HG02678 (cell line): ENCODE measurements around the gene CHRNA4.
"Not testable (repeated sequence)": the region's sequence is repeated elsewhere in the genome, so short reads cannot be mapped to it uniquely, and the experiment has no call there.

ENCODE experiments used
- ATAC-seq: cut with Tn5 transposase; IDR thresholded peaks from one replicate; pipeline ENCODE4 v1.9.1; 2021; ENCODE audit warnings: mild to moderate bottlenecking, moderate library complexity; ENCODE audit not compliant: unreplicated experiment

Gene CHRNA4

DNA sequence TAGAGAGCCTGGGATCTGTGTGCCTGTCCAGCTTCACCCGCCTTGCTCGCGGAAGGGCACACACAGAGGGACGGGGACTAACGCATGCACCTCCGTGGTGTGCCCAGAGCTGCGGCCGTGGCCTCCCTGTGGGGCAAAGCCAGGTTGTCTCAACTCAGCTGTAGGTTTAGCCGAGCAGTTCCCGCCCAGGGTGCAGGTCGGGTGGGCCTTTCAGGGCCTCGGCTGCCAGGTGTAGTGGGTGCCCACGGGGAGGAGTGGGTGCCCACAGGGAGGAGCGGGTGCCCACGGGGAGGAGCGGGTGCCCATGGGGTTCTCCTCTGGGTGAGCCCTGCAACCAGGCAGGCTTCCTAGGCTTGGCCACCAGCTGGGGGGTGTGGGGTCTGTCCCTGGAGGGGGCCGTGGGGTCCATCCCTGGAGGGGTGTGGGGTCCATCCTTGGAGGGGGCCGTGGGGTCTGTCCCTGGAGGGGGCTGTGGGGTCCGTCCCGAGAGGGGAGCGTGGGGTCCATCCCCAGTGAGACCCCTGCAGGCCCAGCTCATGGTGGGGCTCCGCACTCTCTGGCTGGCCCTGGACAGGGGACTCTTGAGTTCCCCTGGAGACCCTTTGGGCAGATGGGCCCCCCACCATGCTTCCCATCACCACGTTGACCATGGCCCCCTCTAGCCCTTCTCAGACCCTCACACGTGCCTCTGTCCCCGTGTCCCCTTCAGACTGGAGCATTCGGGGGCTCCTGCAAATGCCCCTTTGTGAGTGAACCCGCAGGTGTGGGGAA lies 37.8 kb upstream of the CHRNA4 start:
- no peak for ATAC-seq

GRCh38 chr20:63397946-63398450 lies 36.8 kb upstream of the CHRNA4 start:
- ATAC-seq: no peak

DNA sequence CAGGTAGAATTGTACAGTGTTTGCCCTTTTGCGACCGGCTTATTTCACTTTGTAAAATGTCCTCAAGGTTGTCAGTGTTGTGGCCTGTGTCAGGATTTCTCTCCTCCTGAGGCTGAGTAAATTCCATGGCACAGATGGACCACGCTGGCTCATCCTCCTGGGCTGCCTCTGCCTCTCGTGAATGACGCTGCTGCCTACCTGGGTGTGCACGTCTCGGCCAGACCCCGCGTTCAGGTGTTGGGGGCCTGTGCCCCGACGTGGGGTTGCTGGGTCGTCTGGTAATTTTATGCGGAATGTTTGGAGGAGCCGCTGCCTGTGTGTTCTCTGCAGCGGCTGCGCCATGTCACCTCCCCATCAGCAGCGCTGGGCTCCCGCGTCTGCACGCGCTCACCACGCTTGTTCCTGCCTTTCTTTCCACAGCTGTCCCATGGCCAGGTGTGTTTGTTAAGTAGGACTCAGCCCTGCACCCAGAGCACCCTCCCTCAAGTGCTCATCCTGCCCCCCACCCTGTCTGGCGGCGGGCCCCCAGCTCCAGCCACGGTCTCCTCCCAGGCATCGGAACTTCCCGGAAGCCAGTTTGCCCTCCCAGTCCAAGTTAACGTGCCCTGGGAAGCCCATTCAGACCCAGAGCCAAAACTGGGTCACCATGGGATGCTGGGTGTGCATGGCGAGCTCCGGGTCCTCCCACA lies 36.1 kb upstream of the CHRNA4 start:
- ATAC-seq: no peak

DNA sequence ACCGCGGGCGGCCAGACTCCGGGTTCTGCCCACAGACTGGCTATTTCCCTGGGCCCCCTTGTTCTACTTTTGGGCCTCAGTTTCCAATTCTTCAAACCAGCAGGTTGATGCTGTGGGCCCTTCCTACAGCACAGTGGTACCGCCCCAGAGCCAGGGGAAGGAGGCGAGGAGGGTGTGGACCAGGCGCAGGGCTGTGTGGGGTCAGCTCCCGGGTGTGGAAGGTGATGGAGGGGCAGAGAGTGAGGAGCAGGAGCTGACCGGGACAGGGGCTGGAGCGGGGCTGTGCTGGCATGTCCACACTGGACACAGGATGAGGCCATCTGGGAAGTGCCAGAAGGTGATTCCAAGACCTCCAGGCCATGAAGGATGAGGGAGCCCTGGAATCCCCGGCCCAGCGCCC lies 35.2 kb upstream of the CHRNA4 start:
- no peak for ATAC-seq

- no peak for ATAC-seq
Observed at GRCh38 chr20:63395723-63396122, 34.6 kb upstream of the CHRNA4 start.

- ATAC-seq: no peak
Observed at GRCh38 chr20:63394920-63395455, 33.8 kb upstream of the CHRNA4 start.

DNA sequence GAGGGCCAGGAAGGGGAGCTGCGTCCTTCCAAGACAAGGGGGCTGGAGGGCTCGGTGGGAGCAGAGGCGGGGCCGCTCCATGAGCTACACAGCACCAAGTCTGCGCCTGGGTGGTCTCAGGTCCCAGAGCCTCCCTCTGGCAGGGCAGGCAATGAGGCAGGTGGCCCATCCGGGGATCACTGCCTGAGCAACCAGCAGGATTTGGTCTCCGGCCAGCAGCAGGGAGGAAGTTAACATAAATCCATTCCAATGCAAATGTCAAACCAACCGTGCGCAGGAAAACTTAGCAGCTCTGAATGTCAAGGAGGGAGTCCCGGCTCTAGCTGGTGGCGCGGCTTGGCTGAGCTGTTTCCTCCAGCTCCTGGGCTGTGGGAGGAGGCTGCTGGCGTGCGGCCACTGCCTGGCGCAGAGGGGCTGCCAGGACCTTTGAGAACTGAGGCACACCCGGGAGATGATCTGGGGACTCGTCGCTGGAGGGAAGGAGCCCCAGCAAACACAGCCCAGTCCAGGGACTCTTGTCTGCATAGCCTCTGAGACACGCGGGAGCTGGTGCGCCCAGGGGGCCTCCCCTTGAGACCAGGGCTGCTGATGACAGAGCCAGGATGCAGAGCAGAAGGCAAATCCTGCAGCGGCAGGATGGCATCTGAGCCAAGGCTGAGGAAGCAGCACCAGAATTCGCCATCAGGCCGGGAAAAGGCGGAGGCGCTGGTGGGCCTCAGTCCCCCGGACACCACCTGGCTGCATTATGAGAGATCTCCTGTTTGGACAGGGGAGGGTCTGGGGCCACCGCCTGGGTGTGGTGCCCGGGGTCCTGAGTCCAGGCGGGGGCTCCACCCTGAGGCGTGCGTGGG lies 33.1 kb upstream of the CHRNA4 start:
- ATAC-seq: no peak

GRCh38 chr20:63393566-63393965 lies 32.4 kb upstream of the CHRNA4 start:
- no peak for ATAC-seq

- ATAC-seq: no peak
Observed at GRCh38 chr20:63392465-63393365, 31.6 kb upstream of the CHRNA4 start.

DNA sequence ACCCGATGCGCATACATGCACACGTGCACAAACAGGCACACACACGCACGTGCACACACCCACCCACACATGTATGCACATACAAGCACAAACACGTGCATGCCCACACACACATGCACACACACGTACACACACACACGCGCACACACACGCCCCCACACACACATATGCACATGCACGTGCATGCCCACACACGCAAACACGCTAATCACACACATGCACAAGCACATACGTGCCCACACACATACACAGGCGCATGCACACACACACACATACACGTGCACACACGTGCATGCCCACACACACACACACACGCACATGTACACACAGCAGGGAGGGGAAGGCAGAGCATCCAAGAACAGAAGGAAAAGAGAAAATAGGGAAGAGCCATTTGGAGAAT lies 26.8 kb upstream of the CHRNA4 start:
- no peak for ATAC-seq

- ATAC-seq: no peak
Observed at GRCh38 chr20:63387393-63387792, 26.2 kb upstream of the CHRNA4 start.

- ATAC-seq: no peak
Observed at GRCh38 chr20:63386491-63386890, 25.3 kb upstream of the CHRNA4 start.

DNA sequence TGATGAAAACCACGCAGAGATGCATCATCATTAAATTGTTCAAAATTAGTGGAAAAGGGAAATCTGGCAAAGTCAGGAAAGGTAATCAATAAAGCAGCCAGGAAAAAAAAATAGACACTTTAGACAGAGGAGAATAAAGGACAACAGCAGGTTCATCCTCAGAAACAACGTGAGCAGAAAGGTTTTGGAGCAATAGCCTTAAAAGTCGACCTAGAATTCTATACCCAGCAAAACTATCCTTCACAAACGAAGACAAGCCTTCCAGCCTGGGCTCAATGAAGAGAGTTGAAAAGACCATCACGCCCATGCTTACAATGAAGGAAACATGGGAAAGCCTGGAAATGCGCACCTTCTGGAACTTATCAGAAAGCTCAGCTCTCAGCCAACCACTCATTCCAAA lies 24.7 kb upstream of the CHRNA4 start:
- ATAC-seq: no peak

DNA sequence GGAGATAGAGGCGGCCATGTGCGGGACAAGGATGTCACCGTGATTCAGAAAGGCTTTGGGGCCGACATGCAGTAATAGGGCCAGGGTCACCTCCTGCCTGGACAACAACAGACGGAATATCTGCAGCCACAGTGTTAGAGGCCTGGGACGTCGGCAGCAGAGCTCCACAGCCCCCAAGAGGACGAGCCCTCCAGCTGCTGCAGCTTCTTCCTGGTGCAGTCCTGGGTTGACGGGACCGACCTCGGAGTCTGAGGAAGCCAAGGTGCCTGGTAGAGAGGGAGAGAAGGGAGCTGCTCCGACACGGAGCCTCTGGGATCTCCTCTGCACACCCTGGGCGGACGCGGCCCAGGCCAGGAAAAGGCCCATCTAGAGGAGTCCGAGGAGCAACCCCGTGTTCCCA lies 23.2 kb upstream of the CHRNA4 start:
- no peak for ATAC-seq

- ATAC-seq: no peak
Observed at GRCh38 chr20:63383556-63383955, 22.4 kb upstream of the CHRNA4 start.

DNA sequence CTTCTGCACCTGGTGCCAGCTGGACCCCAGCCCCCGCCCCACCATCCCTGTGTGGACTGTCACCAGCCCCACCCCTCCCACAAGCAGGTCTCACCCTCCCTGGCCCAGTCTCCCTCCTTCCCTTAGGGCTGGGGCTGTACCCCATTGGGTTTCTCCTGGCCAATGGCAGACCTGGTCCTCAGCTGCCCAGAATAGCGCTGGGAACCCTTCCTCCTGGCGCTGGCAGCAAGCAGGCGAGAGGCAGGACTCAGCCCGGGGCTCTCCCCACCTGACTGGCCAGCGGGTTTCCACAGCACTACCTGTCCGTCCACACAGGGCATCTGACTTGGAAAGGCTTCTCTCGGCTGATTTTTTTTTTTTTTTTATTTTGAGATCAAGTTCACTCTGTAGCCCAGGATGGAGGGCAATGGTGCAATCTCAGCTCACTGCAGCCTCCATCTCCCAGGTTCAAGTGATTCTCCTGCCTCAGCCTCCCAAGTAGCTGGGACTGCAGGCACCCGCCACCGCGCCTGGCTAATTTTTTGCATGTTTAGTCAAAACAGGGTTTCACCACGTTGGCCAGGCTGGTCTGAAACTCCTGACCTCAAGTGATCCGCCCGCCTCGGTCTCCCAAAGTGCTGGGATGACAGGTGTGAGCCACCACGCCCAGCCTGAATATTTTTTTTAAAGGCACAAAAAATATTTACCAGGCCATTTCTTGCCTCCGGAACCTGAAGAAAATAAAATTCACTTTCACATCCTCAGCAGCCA lies 21.6 kb upstream of the CHRNA4 start:
- ATAC-seq: no peak

DNA sequence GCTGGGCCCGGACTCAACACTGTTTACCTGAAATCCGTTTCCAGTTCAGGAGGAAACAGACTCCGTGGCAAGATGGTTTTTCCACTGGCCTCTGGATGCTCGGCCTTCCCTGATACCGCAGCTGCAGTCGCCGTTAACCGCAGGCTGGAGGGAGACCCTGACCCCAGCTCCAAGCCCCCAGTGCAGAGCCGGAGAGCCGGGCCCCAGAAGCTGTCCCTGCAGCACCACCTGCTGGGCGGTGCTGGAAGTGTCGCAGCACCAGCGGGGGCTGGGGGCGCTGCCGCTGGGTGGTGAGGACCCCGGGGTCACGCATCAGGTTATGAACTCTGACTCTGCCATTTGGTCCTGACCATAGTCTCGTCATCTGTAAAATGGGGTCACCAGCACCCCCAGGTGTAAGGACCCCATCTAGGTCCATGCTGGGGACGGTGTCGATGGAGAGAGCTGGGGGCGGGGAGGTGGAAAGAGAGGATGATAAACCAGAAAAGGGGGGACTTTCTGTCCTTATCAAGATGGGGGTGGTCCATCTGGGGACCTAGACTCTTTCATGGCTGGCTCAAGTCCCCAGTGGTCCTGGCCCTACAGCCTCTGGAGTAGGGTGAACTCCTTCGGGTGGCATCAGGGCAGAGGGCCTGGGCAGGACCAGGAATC lies 20.8 kb upstream of the CHRNA4 start:
- no peak for ATAC-seq

GRCh38 chr20:63380346-63380870 lies 19.3 kb upstream of the CHRNA4 start:
- ATAC-seq: no peak

DNA sequence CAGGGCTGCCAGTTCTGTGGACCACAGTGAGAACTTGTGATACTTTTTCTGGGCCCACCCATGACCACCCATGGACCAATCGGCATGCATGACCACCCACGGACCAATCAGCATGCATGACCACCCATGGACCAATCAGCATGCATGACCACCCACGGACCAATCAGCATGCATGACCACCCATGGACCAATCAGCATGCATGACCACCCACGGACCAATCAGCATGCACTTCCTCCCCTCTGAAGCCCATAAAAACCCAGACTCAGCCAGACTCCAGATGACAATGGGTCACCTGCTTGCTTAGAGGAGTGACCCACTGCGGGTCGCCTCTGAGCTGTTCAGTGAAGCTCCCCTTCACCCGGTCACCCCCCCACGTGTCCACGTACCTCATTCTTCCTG lies 18.7 kb upstream of the CHRNA4 start:
- not testable (repeated sequence) for ATAC-seq
